Subcutaneous abdominal adipose tissue (tissue), 5 donors: Measurements from ENCODE around the gene GHRL.

Experiments
- H3K27ac ChIP-seq: one replicate; pipeline ENCODE4 v1.7.0; 2013; ENCODE audit warnings: low read depth, mild to moderate bottlenecking, inconsistent platforms, low read length, moderate library complexity
- H3K27me3 ChIP-seq, 5 donors: one replicate each; pipeline ENCODE4 v1.7.0; 2013; ENCODE audit warnings: low read length in 5 of 5, inconsistent platforms in 1 of 5; ENCODE audit not compliant: control insufficient read depth in 5 of 5, insufficient read depth in 4 of 5
- H3K36me3 ChIP-seq, 5 donors: one replicate each; pipeline ENCODE4 v1.7.0; 2013; ENCODE audit warnings: low read length in 5 of 5; ENCODE audit not compliant: control insufficient read depth in 5 of 5, insufficient read depth in 5 of 5
- H3K4me1 ChIP-seq, 5 donors: one replicate each; pipeline ENCODE4 v1.7.0; 2013; ENCODE audit warnings: low read length in 5 of 5, mild to moderate bottlenecking in 3 of 5, moderate library complexity in 1 of 5; ENCODE audit not compliant: control insufficient read depth in 5 of 5, insufficient read depth in 5 of 5
- H3K4me3 ChIP-seq, 5 donors: one replicate each; pipeline ENCODE4 v1.7.0; 2013; ENCODE audit warnings: low read length in 5 of 5, low read depth in 1 of 5
- H3K9ac ChIP-seq, 5 donors: one replicate each; pipeline ENCODE4 v1.7.0; 2013; ENCODE audit warnings: low read length in 5 of 5, mild to moderate bottlenecking in 4 of 5, moderate library complexity in 3 of 5
- H3K9me3 ChIP-seq, 5 donors: one replicate each; pipeline ENCODE4 v1.7.0; 2013; ENCODE audit warnings: low read length in 5 of 5; ENCODE audit not compliant: control insufficient read depth in 5 of 5
- donor health status: healthy.
- donor health status: healthy.
- donor health status: healthy.
- donor health status: healthy.
- donor health status: healthy.

Gene GHRL

DNA sequence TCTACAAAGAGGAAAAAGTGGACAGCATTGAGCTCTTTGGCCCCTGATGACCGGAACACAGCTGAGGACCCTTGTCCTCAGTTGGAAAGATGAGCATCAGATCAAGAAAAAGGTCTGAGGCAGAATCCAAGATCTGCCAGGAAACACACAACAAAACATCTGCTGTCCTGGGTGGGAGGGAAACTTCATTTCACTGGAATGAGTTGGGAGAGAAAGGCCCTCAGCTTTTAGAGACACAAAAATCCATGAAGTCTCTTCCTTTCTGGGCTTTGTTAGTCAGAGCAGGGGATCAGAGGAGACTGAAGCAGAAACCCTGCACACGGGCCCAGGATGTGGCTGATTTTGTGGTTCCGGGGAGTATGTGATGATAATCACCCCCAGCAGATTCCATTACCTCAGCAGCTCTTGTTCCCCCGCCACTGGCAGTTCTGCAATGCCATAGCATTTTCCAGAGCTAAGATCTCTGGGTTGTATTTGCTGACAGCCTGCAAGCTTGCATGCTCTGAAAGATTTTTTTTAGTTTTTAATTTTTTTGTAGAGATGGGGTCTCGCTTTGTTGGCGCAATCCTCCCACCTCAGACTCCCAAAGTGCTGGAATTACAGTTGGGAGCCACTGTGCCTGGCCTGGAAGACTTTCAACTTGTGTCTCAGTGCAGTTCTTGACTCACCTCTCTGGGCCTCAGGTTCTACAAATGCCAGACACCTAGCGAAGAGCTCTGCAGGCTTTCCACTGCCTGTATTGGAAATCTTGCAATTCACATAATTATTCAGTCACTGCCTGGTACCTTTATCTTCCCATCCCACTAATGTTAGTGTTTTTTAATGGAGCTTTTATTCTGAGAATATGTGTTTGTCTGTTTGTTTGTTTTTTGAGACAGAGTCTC lies 50.3 kb downstream of the GHRL start:
- Histone ChIP-seq H3K9me3 (peaks cover 0 to 12% (median 10%) of the 10 kb centered on the region in 5 donors), H3K4me1 (peaks cover 0 to 13% (median 3%) of the 10 kb centered on the region in 5 donors), H3K9ac (no peak overlapping the region), H3K27ac (no peak overlapping the region), H3K4me3 (no peak overlapping the region), H3K36me3 (peaks cover 0 to 23% (median 17%) of the 10 kb centered on the region in 5 donors), H3K27me3 (no peaks in the 10 kb centered on the region)

DNA sequence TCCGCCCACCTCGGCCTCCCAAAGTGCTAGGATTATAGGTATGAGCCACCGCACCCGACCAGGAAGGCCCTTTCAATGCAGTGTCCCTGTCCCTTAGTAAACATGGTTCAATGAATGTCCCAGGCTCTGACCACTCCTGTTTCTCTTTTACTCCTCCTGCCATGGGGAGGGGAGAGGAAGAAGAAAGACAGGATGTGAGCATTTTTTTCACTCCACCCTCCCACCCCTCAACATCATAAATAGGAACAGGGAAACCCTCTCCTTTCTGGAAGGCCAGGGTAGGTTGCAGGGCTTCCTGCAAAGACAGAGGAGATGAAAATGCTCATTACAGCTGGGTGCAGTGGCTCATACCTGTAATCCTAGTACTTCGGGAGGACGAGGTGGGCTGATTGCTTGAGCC lies 51.9 kb downstream of the GHRL start:
- H3K9ac ChIP-seq = no peak overlapping the region
- peaks cover 0 to 13% (median 3%) of the 10 kb centered on the region in 5 donors for H3K4me1 ChIP-seq
- peaks cover 3 to 35% (median 27%) of the 10 kb centered on the region in 5 donors for H3K36me3 ChIP-seq
- peaks cover 0 to 10% (median 8%) of the 10 kb centered on the region in 5 donors for H3K9me3 ChIP-seq
- no peaks in the 10 kb centered on the region for H3K27me3 ChIP-seq
- H3K4me3 ChIP-seq = no peak overlapping the region
- H3K27ac ChIP-seq = no peak overlapping the region

DNA sequence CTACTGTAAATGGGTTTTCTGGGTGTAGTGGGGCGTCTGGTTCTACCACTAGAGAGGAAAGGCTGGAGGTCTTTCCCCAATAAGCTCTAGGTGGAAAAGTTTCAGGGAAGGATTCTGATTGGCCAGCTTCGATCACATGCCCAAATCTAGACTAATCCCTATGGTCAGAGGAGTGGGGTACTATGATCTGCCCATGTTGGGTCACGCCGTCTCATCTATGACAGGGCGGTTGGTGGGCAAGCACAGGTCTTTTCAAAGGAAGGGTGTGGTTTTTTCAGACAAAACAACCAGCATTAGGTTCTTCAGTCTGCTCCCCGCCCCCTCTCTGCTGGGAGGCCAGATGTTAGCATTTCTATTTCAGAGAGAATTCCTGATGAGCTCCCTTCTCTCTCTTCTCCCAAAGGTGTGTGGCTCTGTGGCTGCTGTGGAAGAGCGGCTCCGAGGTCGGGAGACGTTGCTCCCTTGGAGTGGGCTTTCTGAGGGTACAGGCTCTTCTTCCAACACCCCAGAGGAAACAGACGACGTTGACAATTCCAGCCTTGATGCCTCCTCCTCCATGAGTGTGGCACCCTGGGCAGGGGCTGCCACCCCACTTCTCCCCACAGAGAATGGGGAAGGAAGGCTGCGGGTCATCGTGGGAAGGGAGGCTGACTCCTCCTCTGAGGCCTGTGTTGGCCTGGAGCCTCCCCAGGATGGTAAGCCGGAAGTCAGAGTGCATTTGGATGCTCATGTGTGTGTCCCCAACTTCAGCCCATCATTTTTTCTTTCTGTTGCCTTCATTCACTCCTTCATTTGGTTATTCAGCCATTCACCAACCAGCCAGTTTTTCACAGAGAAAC lies 54.2 kb downstream of the GHRL start:
- H3K9me3 ChIP-seq = no peaks in the 10 kb centered on the region
- no peak overlapping the region for H3K9ac ChIP-seq
- H3K27me3 ChIP-seq = no peaks in the 10 kb centered on the region
- peaks cover 3 to 49% (median 43%) of the 10 kb centered on the region in 5 donors for H3K36me3 ChIP-seq
- peaks cover 0 to 13% (median 3%) of the 10 kb centered on the region in 5 donors for H3K4me1 ChIP-seq
- H3K4me3 ChIP-seq = no peak overlapping the region
- no peak overlapping the region for H3K27ac ChIP-seq
